Suppressor macrophage (primary cell): ENCODE data around the gene PPP1R12A.

Source experiments
- DNase-seq, 4 experiments: peaks; one replicate each; pipeline ENCODE4 v3.0.0-alpha.2; 2020 to 2022

The PPP1R12A gene

GRCh38 chr12:79891506-79892162, 43.3 kb downstream of the PPP1R12A start:
- DNase-seq = no peak

DNA sequence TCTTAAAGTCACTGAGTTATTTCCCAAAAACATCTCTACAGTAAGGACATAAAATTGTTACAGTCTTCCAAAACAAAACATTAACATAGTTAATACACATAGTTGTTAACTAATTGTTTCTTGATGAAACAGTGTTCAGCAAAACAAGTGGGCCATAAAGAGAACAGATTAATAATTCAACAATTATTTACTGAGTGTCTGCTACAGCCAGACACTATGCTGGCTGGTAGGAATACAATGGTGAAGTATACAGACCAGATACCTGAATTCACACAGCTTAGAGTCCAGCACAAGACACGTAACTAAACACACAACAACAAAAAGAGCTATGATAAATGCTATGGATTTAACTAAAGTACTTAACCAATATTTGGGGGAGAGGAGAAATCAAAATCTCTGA, 47.0 kb downstream of the PPP1R12A start:
- no peak for DNase-seq

DNA sequence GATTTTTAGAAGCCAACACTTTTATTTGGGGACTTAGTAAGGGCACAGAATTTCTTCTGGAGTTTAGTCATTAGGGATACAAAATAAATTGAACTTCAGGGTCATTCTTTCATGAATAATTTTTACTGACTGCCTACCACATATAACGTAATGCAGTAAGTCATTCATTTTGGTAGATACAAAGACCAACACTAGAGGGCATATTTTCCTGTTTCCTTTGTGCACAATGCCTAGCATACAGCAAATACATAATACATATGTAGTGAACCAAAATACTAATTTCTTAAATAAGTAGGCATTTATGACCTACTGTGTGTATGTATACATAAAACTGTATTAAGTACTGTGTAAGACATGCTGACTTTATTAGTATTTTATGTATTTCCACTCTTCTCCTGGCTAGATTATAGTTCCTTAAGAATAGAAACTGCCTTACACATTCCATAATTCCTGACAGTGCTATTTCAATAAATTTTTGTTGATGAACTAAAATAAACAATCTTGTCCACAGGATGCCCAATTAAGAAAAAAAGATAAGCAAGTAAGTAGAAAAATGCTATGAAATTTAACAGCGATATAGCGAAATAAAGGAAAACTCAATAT, 47.9 kb downstream of the PPP1R12A start:
- DNase-seq = peak; percentile 17 to 65 (median 40)

GRCh38 chr12:79885911-79886490, 48.9 kb downstream of the PPP1R12A start:
- peak in 3 of 4 experiments; percentile 5 to 73 (median 63) for DNase-seq

DNA sequence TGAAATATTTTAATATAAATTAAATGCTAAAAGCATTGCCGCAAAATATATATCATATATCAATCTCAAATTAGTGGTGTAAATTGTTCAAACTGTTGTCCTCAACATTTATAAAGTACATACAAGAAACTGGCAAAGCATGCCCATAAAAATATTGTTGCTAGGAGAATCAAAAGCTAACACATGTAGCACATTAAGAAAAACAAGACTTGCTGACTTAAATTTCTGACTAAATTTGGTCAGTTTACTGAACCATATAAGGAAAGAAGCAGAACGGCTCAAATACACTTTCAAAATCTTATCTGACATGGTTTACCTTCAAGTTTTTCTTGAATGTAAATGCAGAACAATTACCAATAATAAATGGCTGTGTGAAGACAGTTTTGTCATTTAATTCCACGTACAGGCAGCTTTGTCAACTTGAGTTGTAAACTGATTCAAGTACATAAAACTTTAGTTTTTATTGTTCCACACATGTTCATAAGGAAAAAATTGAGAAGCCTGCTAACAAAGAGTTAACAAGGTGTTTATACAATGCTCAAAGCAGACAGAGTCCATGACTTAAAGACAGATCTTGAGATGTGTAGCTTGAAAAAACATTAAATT, 50.4 kb downstream of the PPP1R12A start:
- no peak for DNase-seq

DNA sequence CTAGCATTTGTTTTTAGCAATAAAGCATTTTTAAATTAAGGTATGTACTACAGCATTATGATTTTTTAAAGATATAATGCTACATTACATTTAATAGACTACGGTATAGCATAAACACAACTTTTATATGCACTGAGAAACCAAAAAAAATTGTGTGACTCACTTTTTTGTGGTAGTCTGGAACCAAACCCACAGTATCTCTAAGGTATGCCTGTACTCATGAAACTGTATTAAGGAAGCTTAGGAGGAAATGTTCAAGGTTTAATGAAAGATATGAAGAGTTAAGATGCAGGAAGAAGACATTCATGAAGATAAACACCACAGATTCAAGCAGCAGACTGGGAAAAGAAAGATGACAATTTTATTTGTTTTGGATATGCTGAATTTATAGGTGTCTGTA, 51.7 kb downstream of the PPP1R12A start:
- DNase-seq = no peak

DNA sequence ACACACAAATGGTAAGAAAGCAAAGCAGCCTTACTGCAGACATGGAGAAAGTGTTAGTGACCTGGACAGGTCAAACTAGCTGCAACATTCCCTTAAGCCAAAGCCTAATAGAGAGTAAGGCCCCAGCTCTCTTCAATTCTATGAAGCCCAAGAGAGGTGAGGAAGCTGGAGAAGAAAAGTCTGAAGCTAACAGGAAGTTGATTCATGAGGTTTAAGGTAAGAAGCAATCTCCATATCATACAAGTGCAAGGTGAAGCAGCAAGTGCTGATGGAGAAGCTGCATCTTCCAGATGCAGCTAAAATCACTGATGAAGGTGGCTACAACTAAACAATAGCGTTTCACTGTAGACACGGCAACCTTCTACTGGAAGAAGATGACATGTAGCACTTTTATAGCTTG, 53.5 kb downstream of the PPP1R12A start:
- DNase-seq = no peak

GRCh38 chr12:79878506-79878905, 56.4 kb downstream of the PPP1R12A start:
- DNase-seq = peak in 2 of 4 experiments; percentile 17 to 26

GRCh38 chr12:79877246-79877645, 57.7 kb downstream of the PPP1R12A start:
- DNase-seq = no peak

GRCh38 chr12:79874665-79875064, 60.2 kb downstream of the PPP1R12A start:
- no peak for DNase-seq

DNA sequence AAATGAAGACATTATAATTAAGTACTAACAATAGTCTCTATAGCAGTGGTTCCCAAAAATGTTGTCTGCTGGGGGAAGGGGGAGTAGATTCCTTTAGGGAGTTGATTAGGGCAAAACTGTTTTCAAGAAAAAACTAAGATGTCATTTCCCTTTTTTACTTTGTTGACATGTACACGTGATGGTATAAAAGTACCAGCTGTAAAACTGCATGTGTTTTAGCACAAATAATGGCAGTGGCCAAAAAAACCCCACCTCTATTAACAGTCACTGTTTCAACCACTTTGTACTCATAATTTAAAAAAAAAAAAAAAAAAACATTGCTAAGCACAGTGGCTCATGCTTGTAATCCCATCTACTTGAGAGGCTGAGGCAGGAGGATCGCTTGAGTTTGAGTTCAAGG, 61.7 kb downstream of the PPP1R12A start:
- peak in 3 of 4 experiments; percentile 13 to 51 (median 49) for DNase-seq

- DNase-seq = peak; percentile 52 to 89 (median 76)
Measured at GRCh38 chr12:79871621-79872020, 63.3 kb downstream of the PPP1R12A start.

DNA sequence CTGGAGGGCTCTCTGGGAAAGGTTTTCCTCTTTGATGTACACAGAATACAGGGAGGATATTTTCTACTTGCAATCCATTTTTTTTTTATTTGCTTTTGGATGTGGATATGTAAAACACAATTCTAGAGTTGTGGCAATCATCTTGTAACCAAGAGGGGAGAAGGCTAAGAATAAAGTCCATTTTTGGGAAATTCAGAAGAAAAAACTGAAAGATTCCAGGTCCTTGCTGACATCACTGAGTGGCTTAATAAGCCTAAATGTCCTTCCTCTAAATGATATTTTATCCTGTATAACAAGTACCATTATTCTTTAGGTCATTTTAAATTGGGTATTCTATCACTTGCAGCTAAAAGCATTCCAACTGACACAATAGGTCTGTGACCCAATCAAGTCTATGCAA, 64.0 kb downstream of the PPP1R12A start:
- DNase-seq = no peak

GRCh38 chr12:79859646-79860045, 75.3 kb downstream of the PPP1R12A start:
- DNase-seq = peak in 3 of 4 experiments; percentile 14 to 31 (median 22)

- DNase-seq = no peak
Measured at GRCh38 chr12:79858518-79858917, 76.4 kb downstream of the PPP1R12A start.

DNA sequence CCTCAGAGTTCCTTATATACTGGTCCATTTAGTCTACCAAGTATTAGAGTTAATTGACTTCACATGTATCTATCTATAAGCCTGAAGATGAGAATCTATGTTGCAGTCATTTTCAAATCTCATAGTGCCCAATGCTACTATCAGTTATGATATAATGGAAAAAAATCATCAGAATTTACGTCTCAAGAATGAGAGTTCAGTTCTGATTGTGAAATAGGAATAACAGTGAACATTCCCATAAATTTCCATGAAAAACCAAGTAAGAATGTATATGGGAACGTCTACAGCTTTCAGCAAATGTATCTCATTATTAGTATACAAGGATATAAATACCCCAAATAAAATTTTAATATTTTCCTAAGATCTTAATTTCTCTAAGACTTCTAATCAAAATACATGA, 77.2 kb downstream of the PPP1R12A start:
- no peak for DNase-seq

GRCh38 chr12:79850610-79851299, 84.1 kb downstream of the PPP1R12A start:
- no peak for DNase-seq

GRCh38 chr12:79848339-79848738, 86.6 kb downstream of the PPP1R12A start:
- peak in 1 of 4 experiments; percentile 28 for DNase-seq

GRCh38 chr12:79847417-79847816, 87.5 kb downstream of the PPP1R12A start:
- DNase-seq = no peak

DNA sequence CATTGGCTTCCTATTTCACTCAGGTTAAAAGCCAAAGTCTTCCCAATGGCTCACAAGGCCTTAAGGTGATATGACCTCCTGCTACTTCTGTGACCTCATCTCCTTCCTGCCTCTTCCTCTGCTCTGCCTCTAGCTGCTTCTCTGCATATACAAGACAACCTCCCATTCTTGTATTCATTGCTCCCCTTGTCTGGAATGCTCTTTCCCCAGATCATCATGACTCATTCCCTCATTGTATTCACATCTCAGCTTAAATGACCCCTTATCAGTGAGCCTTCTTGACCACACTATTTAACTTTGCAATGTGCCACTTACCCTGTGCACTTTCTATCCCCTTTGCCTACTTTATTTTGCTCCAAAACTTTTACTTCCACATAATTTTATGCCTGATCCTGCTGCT, 90.2 kb downstream of the PPP1R12A start:
- DNase-seq = no peak

DNA sequence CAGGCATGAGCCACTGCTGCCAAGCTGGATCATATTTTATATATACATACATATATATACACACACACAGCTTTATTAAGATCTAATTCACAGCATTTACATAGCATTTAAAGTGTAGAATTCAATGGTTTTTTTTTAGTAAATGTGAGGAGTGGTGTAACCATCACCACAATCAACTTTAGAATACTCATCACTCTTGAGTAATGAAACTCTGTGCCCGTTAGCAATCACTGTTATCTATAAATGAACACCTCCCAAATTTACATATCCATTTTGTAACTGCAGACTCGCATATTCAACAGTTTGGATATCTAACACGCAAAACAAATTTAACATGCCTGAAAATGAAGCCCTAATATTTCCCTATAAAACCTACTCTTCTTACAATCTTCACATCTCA, 90.9 kb downstream of the PPP1R12A start:
- no peak for DNase-seq

- DNase-seq = no peak
Measured at GRCh38 chr12:79842630-79843029, 92.3 kb downstream of the PPP1R12A start.

DNA sequence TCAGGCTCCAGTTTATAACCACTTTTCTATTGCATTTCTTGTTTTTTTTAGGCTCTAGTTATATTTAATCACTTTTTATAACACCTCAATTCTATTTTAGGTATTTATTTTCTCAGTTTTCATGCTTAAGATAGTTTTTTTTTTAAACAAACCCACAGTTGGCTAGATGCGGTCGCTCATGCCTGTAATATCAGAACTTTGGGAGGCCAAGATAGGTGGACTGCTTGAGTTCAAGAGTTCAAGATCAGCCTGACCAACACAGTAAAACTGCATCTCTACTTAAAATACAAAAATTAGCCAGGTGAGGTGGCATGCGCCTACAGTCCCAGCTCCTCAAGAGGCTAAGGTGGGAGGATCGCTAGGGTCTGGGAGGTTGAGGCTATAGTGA, 93.0 kb downstream of the PPP1R12A start:
- no peak for DNase-seq
